CD4-positive, alpha-beta memory T cell (primary cell): ENCODE measurements around the gene PLN. TPM values are rescaled to one million over a fixed set of nuclear protein-coding genes. Genes with fewer than 3 reads are reported as not detected.

Experiments
- CTCF ChIA-PET: fragments of 350-600 bp; sonication (Branson Sonifier 250); formaldehyde crosslinking; loops from one replicate; lab custom pipeline; 2021; ENCODE audit warnings: inconsistent platforms; ENCODE audit not compliant: partially characterized antibody; lab: Charles Lee
- POLR2A ChIA-PET: fragments of 350-600 bp; sonication (Branson Sonifier 250); formaldehyde crosslinking; loops from one replicate; lab custom pipeline; 2021; ENCODE audit not compliant: partially characterized antibody; lab: Charles Lee
- DNase-seq, 5 donors: peaks; one replicate each; pipeline versions ENCODE4 v3.0.0 to v3.0.0-alpha.2; 2020 to 2022; ENCODE audit warnings: mixed read lengths in 1 of 5
- H3K27ac ChIP-seq: one replicate; pipeline ENCODE4 v1.7.0; 2013; ENCODE audit warnings: low read depth, low read length
- H3K27me3 ChIP-seq: 2 replicates; pipeline ENCODE4 v1.7.0; 2013; ENCODE audit warnings: mild to moderate bottlenecking, low read length, moderate library complexity; ENCODE audit not compliant: insufficient read depth
- H3K36me3 ChIP-seq: 2 replicates; pipeline ENCODE4 v1.7.0; 2013; ENCODE audit warnings: mild to moderate bottlenecking, low read length, moderate library complexity; ENCODE audit not compliant: insufficient read depth
- H3K4me1 ChIP-seq: 2 replicates; pipeline ENCODE4 v1.7.0; 2013; ENCODE audit warnings: mild to moderate bottlenecking, low read length, moderate library complexity; ENCODE audit not compliant: insufficient read depth
- H3K4me3 ChIP-seq, 2 donors: one replicate each; pipeline ENCODE4 v1.7.0; 2013; ENCODE audit warnings: low read length in 2 of 2, mild to moderate bottlenecking in 1 of 2
- H3K9me3 ChIP-seq, 2 donors: one replicate each; pipeline ENCODE4 v1.7.0; 2013; ENCODE audit warnings: low read length in 2 of 2, control low read depth in 1 of 2; ENCODE audit not compliant: control insufficient read depth in 1 of 2
- H3K27ac Mint-ChIP-seq, 7 donors: one replicate each; pipeline ENCODE4 v1.8.0; 2020 to 2021; ENCODE audit warnings: mixed read lengths in 7 of 7, mild to moderate bottlenecking in 6 of 7, inconsistent platforms in 3 of 7, moderate library complexity in 3 of 7
- H3K27me3 Mint-ChIP-seq, 2 donors: one replicate each; pipeline ENCODE4 v1.8.0; 2020 to 2021; ENCODE audit warnings: mixed read lengths in 2 of 2
- H3K36me3 Mint-ChIP-seq, 2 donors: one replicate each; pipeline ENCODE4 v1.8.0; 2020 to 2021; ENCODE audit warnings: mixed read lengths in 2 of 2, inconsistent platforms in 1 of 2, mild to moderate bottlenecking in 1 of 2
- H3K4me1 Mint-ChIP-seq, 4 donors: one replicate each; pipeline ENCODE4 v1.8.0; 2020 to 2021; ENCODE audit warnings: mixed read lengths in 4 of 4, mild to moderate bottlenecking in 1 of 4
- H3K4me3 Mint-ChIP-seq, 8 donors: one replicate each; pipeline ENCODE4 v1.8.0; 2020 to 2021; ENCODE audit warnings: mixed read lengths in 8 of 8, mild to moderate bottlenecking in 7 of 8, moderate library complexity in 6 of 8, inconsistent platforms in 3 of 8
- H3K9me3 Mint-ChIP-seq, 8 donors: one replicate each; pipeline ENCODE4 v1.8.0; 2020 to 2021; ENCODE audit warnings: mixed read lengths in 8 of 8, mild to moderate bottlenecking in 5 of 8, inconsistent platforms in 3 of 8, moderate library complexity in 1 of 8
- intact Hi-C: fragments of 100-400 bp; cut with micrococcal nuclease; formaldehyde crosslinking; loops from one replicate; pipeline ENCODE4 v1.15.1; 2023
- polyA plus RNA-seq, 2 donors: library from polyadenylated mRNA; unstranded; fragments of 300-500 nt; fragmentation: Illumina TruSeq; gene quantifications; one replicate each; pipeline ENCODE4 v1.2.3, GENCODE V29; 2021
- total RNA-seq, 2 experiments: library from RNA; stranded (reverse); gene quantifications; one replicate each; pipeline ENCODE4 v1.2.3, GENCODE V29; 2021

Gene PLN
- total and polyA plus RNA-seq, 4 experiments from 2014 or later = 0.09 TPM; not detected in 3

DNA sequence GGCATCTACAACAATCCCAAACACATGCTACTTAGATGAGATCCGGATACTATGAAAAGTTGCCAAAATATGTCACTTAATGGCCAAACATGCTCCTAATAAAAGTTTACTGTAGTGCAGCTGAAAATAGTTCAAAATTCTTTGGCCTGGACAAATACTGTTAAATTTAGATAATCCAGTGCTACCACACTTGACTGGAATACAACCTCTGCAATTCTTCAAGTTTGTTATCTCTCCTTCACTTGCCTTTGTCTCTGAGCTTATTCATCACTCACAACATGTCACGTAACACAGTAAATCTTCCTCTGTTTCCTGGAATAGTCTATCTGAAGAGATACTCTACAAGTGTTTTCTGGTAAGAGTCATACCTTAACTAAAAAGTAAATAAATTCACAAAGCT lies 10.5 kb upstream of the PLN start:
- POLR2A ChIA-PET = interaction anchor here (1.1 kb wide), 1 partner anchor 21 kb away, joined by 3 read pairs; no protein-coding TSS in a partner anchor
- Histone ChIP-seq H3K27me3 (no peaks in the 10 kb centered on the region), H3K4me3 (no peak overlapping the region), H3K27ac (no peak overlapping the region), H3K4me1 (peaks cover 7% of the 10 kb centered on the region), H3K36me3 (no peaks in the 10 kb centered on the region), H3K9me3 (no peaks in the 10 kb centered on the region)
- Mint-ChIP-seq H3K9me3 (no peaks in the 10 kb centered on the region), H3K27me3 (no peaks in the 10 kb centered on the region), H3K4me1 (peaks cover 24 to 36% (median 30%) of the 10 kb centered on the region in 4 donors), H3K27ac (peak overlapping the region in 1 of 7 donors; percentile 1), H3K4me3 (no peak overlapping the region), H3K36me3 (peaks cover 7 to 13% of the 10 kb centered on the region in 2 donors)
- no peak for DNase-seq
- intact Hi-C loops = no loop called here
- CTCF ChIA-PET = no interaction called here

DNA sequence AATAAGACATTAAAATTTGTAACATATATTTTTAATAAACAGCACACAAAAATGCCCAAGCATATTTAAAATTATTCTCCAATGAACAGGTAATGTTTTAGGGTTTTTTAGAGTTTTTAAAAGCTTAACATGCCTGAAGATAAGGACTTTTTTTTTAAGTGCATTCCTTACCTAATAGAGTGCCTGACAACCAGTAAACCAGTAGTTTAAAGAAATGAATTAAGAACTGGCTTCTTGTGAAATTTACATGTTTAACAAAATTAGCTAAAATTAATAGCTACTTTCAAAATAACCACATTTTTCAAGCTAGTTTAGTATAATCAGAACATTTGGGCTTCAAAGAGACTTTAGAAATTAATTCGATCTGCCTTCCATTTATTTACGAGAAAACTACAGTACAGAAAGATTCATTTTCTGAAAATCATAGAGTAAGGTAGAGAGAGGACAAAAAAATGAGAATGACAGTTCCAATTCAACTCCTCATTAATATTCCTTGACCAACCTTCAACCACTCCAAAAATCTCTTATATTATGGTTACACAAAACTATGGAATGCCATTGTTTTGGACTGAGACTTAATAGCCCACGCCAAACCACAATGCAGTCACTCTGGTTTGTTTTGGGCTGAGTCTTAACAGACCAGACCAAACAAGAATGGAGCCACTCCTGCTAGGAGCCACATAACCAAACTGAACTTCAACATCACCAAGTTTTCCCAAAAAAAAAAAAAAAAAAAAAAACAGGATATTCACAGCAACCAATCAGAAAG lies 5.7 kb upstream of the PLN start:
- H3K9me3 ChIP-seq = no peaks in the 10 kb centered on the region
- no peak overlapping the region for H3K27ac ChIP-seq
- no peak overlapping the region for H3K27ac Mint-ChIP-seq
- H3K36me3 ChIP-seq = no peaks in the 10 kb centered on the region
- H3K27me3 ChIP-seq = no peaks in the 10 kb centered on the region
- ChIA-PET POLR2A (no interaction called here), CTCF (interaction anchor here (1.8 kb wide), 1 partner anchor 23 kb away, joined by 4 read pairs; no protein-coding TSS in a partner anchor)
- peaks cover 1 to 6% of the 10 kb centered on the region in 2 donors for H3K36me3 Mint-ChIP-seq
- H3K9me3 Mint-ChIP-seq = no peaks in the 10 kb centered on the region
- H3K4me1 ChIP-seq = no peaks in the 10 kb centered on the region
- no peak overlapping the region for H3K4me3 Mint-ChIP-seq
- no peak overlapping the region for H3K4me3 ChIP-seq
- H3K27me3 Mint-ChIP-seq = no peaks in the 10 kb centered on the region
- H3K4me1 Mint-ChIP-seq = peaks cover 26 to 49% (median 35%) of the 10 kb centered on the region in 4 donors
- no peak for DNase-seq
- intact Hi-C loops = no loop called here

DNA sequence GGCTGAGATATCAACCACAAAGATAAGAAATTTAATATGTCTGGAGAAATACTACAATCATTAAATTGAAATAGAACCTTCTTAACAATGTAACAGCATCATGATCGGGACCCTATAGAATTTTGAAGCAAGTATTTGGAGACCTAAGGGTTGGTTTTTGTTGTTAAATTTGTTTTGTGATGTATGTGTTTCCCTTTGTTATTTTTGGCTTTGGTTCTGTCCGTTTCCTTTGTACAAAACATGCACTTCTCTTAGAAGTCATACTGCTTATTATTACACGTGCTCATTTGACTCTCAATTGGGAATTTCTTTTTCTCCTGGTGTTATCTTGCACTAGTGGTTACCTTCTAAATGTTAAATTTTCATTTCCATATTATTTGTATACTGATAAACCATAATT lies 4.0 kb upstream of the PLN start:
- ChIA-PET CTCF (no interaction called here), POLR2A (no interaction called here)
- H3K4me1 Mint-ChIP-seq = peaks cover 23 to 48% (median 34%) of the 10 kb centered on the region in 4 donors
- Histone ChIP-seq H3K9me3 (no peaks in the 10 kb centered on the region), H3K4me1 (no peaks in the 10 kb centered on the region), H3K4me3 (no peak overlapping the region), H3K27ac (no peak overlapping the region), H3K36me3 (no peaks in the 10 kb centered on the region), H3K27me3 (no peaks in the 10 kb centered on the region)
- intact Hi-C loops = no loop called here
- no peaks in the 10 kb centered on the region for H3K27me3 Mint-ChIP-seq
- H3K9me3 Mint-ChIP-seq = no peaks in the 10 kb centered on the region
- H3K4me3 Mint-ChIP-seq = peak overlapping the region in 1 of 8 donors; percentile 4
- H3K36me3 Mint-ChIP-seq = peaks cover 0 to 6% of the 10 kb centered on the region in 2 donors
- no peak overlapping the region for H3K27ac Mint-ChIP-seq
- no peak for DNase-seq

DNA sequence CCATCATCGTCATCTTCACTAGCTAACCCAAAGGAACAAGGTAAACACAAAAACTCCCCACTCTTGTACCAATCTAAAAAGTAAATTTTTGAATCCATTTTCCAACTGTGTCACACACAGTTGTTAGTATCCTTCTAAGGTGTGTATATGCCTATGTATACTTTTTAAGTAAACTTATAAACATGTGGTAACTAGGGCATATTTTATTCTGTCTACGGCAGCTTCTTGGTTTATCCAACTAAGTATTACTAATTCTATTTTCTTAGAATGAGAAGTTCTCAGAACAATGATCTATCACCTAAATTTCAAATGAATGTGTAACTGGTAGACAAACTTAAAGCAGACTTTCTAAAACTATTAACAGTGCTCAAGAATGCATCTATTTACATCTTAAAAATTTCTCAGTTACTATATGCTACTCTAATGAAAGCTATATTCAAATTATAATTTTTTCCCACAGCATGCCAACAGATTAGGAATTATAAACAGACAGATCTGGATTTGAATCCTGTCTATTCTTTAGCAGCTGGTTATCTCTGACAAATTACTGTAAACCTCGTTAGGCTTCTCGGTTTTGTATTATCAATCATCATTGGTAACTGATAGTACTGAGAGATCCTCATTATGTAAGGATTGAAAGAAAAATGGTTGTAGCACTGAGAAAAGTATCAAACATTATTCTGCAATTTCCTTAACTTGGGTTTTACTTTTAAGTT lies 1.8 kb upstream of the PLN start:
- ChIA-PET CTCF (interaction anchor here (1.0 to 1.5 kb wide), 3 partner anchors 13 to 571 kb away, joined by 3 to 5 read pairs (median 4); no protein-coding TSS in a partner anchor), POLR2A (interaction anchor here (1.1 kb wide), 1 partner anchor 9 kb away, joined by 3 read pairs; no protein-coding TSS in a partner anchor)
- peaks cover 0 to 6% of the 10 kb centered on the region in 2 donors for H3K36me3 Mint-ChIP-seq
- no peaks in the 10 kb centered on the region for H3K9me3 ChIP-seq
- intact Hi-C loops = no loop called here
- no peak overlapping the region for H3K4me3 Mint-ChIP-seq
- peaks cover 25 to 50% (median 37%) of the 10 kb centered on the region in 4 donors for H3K4me1 Mint-ChIP-seq
- H3K4me1 ChIP-seq = peaks cover 9% of the 10 kb centered on the region
- H3K27ac ChIP-seq = no peak overlapping the region
- H3K27ac Mint-ChIP-seq = peak overlapping the region in 1 of 7 donors; percentile 8
- H3K27me3 Mint-ChIP-seq = no peaks in the 10 kb centered on the region
- no peak overlapping the region for H3K4me3 ChIP-seq
- no peaks in the 10 kb centered on the region for H3K9me3 Mint-ChIP-seq
- no peak for DNase-seq
- H3K27me3 ChIP-seq = no peaks in the 10 kb centered on the region
- H3K36me3 ChIP-seq = no peaks in the 10 kb centered on the region

DNA sequence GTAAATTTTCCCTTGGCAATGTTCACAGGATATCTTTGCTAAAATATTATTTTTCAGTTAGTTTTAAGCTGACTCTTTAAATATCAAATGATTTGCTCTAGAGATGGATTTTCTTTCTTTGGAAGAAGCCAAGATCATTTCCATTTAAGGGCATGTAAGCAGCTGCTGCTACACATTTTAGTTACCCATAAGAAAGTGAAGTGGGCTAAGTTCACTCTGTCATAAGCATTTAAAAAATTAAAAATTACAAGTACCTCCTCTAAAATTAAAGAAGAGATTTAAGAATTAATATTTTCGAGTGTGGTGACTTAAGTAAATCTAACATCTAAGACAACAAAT lies 1.2 kb upstream of the PLN start:
- CTCF ChIA-PET = interaction anchor here (1.0 kb wide), 1 partner anchor 571 kb away, joined by 5 read pairs; no protein-coding TSS in a partner anchor
- H3K9me3 ChIP-seq = no peaks in the 10 kb centered on the region
- no peaks in the 10 kb centered on the region for H3K36me3 ChIP-seq
- no peak overlapping the region for H3K27ac ChIP-seq
- H3K4me1 Mint-ChIP-seq = peaks cover 23 to 46% (median 36%) of the 10 kb centered on the region in 4 donors
- H3K27me3 ChIP-seq = no peaks in the 10 kb centered on the region
- H3K9me3 Mint-ChIP-seq = no peaks in the 10 kb centered on the region
- H3K36me3 Mint-ChIP-seq = peaks cover 0 to 6% of the 10 kb centered on the region in 2 donors
- H3K4me3 Mint-ChIP-seq = no peak overlapping the region
- DNase-seq = no peak
- peaks cover 11% of the 10 kb centered on the region for H3K4me1 ChIP-seq
- no peak overlapping the region for H3K4me3 ChIP-seq
- POLR2A ChIA-PET = no interaction called here
- H3K27me3 Mint-ChIP-seq = no peaks in the 10 kb centered on the region
- H3K27ac Mint-ChIP-seq = peak overlapping the region in 1 of 7 donors; percentile 8
- intact Hi-C loops = no loop called here

DNA sequence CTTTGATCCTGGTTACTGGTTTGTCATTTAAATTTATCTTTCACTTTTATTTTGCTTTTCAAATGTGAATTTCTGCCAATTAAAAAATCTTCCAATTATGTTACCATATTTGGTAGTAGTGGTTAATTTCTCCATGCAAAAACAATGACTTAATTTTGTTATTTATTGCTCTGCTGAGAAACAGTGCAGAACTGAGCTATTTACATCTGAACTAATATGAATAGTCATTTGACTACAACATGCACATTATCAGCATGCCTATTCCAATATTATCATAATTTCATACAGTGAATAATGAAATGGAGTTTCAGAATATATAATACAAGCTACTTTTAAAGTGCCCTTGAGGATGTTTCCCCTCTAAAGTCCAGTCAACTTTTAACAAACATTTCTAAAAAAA lies 517 bp downstream of the PLN start:
- H3K36me3 ChIP-seq = no peaks in the 10 kb centered on the region
- ChIA-PET POLR2A (no interaction called here), CTCF (interaction anchor here (1.0 to 1.3 kb wide), 2 partner anchors 31 to 573 kb away, joined by 4 read pairs; no protein-coding TSS in a partner anchor)
- DNase-seq = no peak
- Mint-ChIP-seq H3K27me3 (no peaks in the 10 kb centered on the region), H3K9me3 (no peaks in the 10 kb centered on the region), H3K4me3 (no peak overlapping the region), H3K36me3 (peaks cover 0 to 6% of the 10 kb centered on the region in 2 donors), H3K27ac (no peak overlapping the region), H3K4me1 (peaks cover 21 to 50% (median 37%) of the 10 kb centered on the region in 4 donors)
- no peak overlapping the region for H3K4me3 ChIP-seq
- no peak overlapping the region for H3K27ac ChIP-seq
- intact Hi-C loops = no loop called here
- H3K4me1 ChIP-seq = peaks cover 23% of the 10 kb centered on the region
- no peaks in the 10 kb centered on the region for H3K27me3 ChIP-seq
- no peaks in the 10 kb centered on the region for H3K9me3 ChIP-seq
